OCI-LY1 (cell line): ENCODE results near the gene FOXK1.

Experiments
- H2AFZ ChIP-seq: fragments of 200-600 bp; sonication (generic), shearing (Covaris generic); 2 replicates; pipeline ENCODE4 v1.6.0; 2014; ENCODE audit warnings: antibody characterized with exemption, mild to moderate bottlenecking, low read length
- H3F3A ChIP-seq: fragments of 200-600 bp; sonication (generic), shearing (Covaris generic); 2 replicates; pipeline ENCODE4 v1.6.0; 2014; ENCODE audit warnings: mild to moderate bottlenecking, antibody characterized with exemption, low read length, moderate library complexity; ENCODE audit not compliant: insufficient read depth
- H3K27ac ChIP-seq: fragments of 200-600 bp; sonication (generic); 2 replicates; pipeline ENCODE4 v1.5.1; 2014; ENCODE audit warnings: low read length, mixed run types, mild to moderate bottlenecking, low read depth; ENCODE audit not compliant: poor library complexity, severe bottlenecking
- H3K27me3 ChIP-seq: fragments of 200-600 bp; sonication (generic); 2 replicates; pipeline ENCODE4 v1.6.0; 2014; ENCODE audit warnings: antibody characterized with exemption, mild to moderate bottlenecking, low read length, moderate library complexity; ENCODE audit not compliant: insufficient read depth
- H3K36me3 ChIP-seq: fragments of 200-600 bp; sonication (generic); 2 replicates; pipeline ENCODE4 v1.6.1; 2014; ENCODE audit warnings: mild to moderate bottlenecking, antibody characterized with exemption, low read length, moderate library complexity, mixed read lengths; ENCODE audit not compliant: insufficient read depth
- H3K4me1 ChIP-seq: fragments of 200-600 bp; sonication (generic); 2 replicates; pipeline ENCODE4 v1.5.1; 2014; ENCODE audit warnings: mild to moderate bottlenecking, low read length, moderate library complexity; ENCODE audit not compliant: insufficient read depth, severe bottlenecking
- H3K4me2 ChIP-seq: fragments of 200-600 bp; sonication (generic), shearing (Covaris generic); 2 replicates; pipeline ENCODE4 v1.6.1; 2014; ENCODE audit warnings: low read length
- H3K4me3 ChIP-seq: fragments of 200-600 bp; sonication (generic); 2 replicates; pipeline ENCODE4 v1.5.1; 2014; ENCODE audit warnings: low read length, low read depth, mild to moderate bottlenecking, mixed read lengths; ENCODE audit not compliant: poor library complexity, severe bottlenecking
- H3K79me2 ChIP-seq: fragments of 200-600 bp; shearing (Covaris generic); 2 replicates; pipeline ENCODE4 v1.6.1; 2016; ENCODE audit warnings: mixed run types, low read length, mixed read lengths; ENCODE audit not compliant: insufficient read depth
- H3K9ac ChIP-seq: fragments of 200-600 bp; sonication (generic), shearing (Covaris generic); 2 replicates; pipeline ENCODE4 v1.6.1; 2014; ENCODE audit warnings: mild to moderate bottlenecking, low read length, mixed read lengths
- H3K9me2 ChIP-seq: fragments of 200-600 bp; sonication (generic), shearing (Covaris generic); 2 replicates; pipeline ENCODE4 v1.6.1; 2014; ENCODE audit warnings: low read depth, mild to moderate bottlenecking, low read length, mixed read lengths
- H3K9me3 ChIP-seq: fragments of 200-600 bp; shearing (Covaris generic); 2 replicates; pipeline ENCODE4 v1.6.1; 2014; ENCODE audit warnings: low read length, mixed read lengths
- H4K20me1 ChIP-seq: fragments of 200-600 bp; sonication (generic), shearing (Covaris generic); 2 replicates; pipeline ENCODE4 v1.6.0; 2016; ENCODE audit warnings: mild to moderate bottlenecking, low read length; ENCODE audit not compliant: insufficient read depth
- EZH2 ChIP-seq: fragments of 200-600 bp; sonication (generic), shearing (Covaris generic); IDR thresholded peaks from 2 replicates; pipeline ENCODE4 v1.8.0; 2017; ENCODE audit warnings: borderline replicate concordance, mixed run types, mild to moderate bottlenecking, antibody characterized with exemption, low read length, moderate library complexity, mixed read lengths
- TF ChIP-seq, protein P1 (sequence below): fragments of 200-600 bp; sonication (generic), shearing (Covaris generic); IDR thresholded peaks from 2 replicates; pipeline ENCODE4 v1.5.1; 2017; ENCODE audit warnings: mild to moderate bottlenecking, antibody characterized with exemption, low read length, moderate library complexity, mixed read lengths

Gene FOXK1

DNA sequence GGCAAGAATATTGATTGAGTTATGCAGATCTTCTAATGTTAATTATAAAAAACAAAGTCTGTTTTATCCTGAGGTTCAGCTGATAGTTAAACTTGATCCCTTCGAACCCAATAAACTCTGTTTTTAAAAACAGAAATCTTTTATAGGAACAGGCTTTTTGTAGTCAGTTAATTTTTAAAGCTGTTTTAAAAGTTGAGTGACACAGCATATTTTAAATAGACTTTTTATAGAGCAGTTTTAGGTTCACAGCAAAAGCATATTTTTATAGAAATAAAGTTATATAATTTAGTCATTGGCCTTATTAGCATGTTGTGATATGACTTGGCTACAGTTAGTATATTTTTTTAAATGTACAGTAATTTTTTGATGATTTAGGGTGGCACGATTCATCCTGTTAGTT lies 11.1 kb downstream of the FOXK1 start:
- Histone ChIP-seq H3K27ac (no peak overlapping the region), H4K20me1 (no peaks in the 10 kb centered on the region), H3F3A (no peaks in the 10 kb centered on the region), H3K36me3 (peaks cover 9% of the 10 kb centered on the region; the same call in 1 of the 2 replicates), H3K9ac (no peak overlapping the region), H3K4me1 (peaks cover 30% of the 10 kb centered on the region), H2AFZ (no peak overlapping the region), H3K79me2 (peaks cover 77% of the 10 kb centered on the region), H3K27me3 (no peaks in the 10 kb centered on the region), H3K9me2 (no peaks in the 10 kb centered on the region), H3K4me3 (no peak overlapping the region), H3K9me3 (no peaks in the 10 kb centered on the region), H3K4me2 (no peak overlapping the region)
- TF ChIP-seq, protein P1, sequence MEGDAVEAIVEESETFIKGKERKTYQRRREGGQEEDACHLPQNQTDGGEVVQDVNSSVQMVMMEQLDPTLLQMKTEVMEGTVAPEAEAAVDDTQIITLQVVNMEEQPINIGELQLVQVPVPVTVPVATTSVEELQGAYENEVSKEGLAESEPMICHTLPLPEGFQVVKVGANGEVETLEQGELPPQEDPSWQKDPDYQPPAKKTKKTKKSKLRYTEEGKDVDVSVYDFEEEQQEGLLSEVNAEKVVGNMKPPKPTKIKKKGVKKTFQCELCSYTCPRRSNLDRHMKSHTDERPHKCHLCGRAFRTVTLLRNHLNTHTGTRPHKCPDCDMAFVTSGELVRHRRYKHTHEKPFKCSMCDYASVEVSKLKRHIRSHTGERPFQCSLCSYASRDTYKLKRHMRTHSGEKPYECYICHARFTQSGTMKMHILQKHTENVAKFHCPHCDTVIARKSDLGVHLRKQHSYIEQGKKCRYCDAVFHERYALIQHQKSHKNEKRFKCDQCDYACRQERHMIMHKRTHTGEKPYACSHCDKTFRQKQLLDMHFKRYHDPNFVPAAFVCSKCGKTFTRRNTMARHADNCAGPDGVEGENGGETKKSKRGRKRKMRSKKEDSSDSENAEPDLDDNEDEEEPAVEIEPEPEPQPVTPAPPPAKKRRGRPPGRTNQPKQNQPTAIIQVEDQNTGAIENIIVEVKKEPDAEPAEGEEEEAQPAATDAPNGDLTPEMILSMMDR, result no peak
- no peak for TF ChIP-seq EZH2

DNA sequence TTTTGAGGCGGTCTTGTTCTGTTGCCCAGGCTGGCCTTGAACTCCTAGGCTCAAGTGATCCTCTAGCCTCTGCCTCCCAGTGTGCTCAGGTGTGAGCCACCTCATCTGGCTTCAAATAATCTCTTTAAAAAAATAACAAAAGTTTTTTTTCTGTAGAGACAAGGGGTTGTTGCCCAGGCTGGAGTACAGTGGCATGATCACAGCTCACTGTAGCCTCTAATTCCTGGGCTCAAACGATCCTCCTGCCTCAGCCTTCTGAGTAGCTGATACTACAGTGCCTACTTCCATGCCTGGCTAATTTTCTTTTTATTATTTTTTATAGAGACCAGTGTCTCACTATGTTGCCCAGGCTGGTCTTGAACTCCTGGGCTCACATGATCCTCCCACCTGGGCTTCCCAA lies 11.7 kb downstream of the FOXK1 start:
- H3K79me2 ChIP-seq, result peaks cover 71% of the 10 kb centered on the region
- H3K9me3 ChIP-seq, result no peaks in the 10 kb centered on the region
- no peak overlapping the region for H3K4me3 ChIP-seq
- no peaks in the 10 kb centered on the region for H3K27me3 ChIP-seq
- H3K36me3 ChIP-seq, result peaks cover 9% of the 10 kb centered on the region; the same call in 1 of the 2 replicates
- no peak for TF ChIP-seq EZH2
- TF ChIP-seq, protein P1, result no peak
- no peaks in the 10 kb centered on the region for H3F3A ChIP-seq
- no peak overlapping the region for H3K9ac ChIP-seq
- no peaks in the 10 kb centered on the region for H4K20me1 ChIP-seq
- H3K4me1 ChIP-seq, result peaks cover 24% of the 10 kb centered on the region
- no peak overlapping the region for H2AFZ ChIP-seq
- no peak overlapping the region for H3K27ac ChIP-seq
- H3K4me2 ChIP-seq, result no peak overlapping the region
- H3K9me2 ChIP-seq, result no peaks in the 10 kb centered on the region

DNA sequence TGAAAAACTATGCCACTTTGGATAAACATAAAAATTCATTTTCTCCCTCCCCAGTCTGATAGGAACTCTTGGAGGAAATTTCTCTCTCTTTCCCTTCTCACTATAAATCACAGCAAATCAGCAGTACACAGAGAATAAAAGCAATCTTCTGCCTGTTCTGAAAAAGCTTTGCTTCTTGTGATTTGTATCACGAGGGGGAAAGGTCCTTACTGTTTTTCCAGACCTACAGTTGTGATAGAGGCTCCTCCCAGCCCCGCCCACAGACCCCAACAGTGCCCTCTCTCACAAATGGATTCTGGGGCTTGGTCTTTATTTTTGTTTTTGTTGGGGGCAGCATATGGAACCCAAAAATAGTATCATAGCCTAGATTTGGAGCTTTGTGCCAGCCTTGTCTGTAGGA lies 12.2 kb downstream of the FOXK1 start:
- Histone ChIP-seq H3K4me1 (peaks cover 24% of the 10 kb centered on the region), H3K9ac (no peak overlapping the region), H3K79me2 (peaks cover 70% of the 10 kb centered on the region), H2AFZ (no peak overlapping the region), H3F3A (no peaks in the 10 kb centered on the region), H3K4me2 (no peak overlapping the region), H3K9me3 (no peaks in the 10 kb centered on the region), H3K4me3 (no peak overlapping the region), H3K27ac (no peak overlapping the region), H4K20me1 (no peaks in the 10 kb centered on the region), H3K27me3 (no peaks in the 10 kb centered on the region), H3K9me2 (no peaks in the 10 kb centered on the region), H3K36me3 (peaks cover 9% of the 10 kb centered on the region; the same call in 1 of the 2 replicates)
- TF ChIP-seq, protein P1, result no peak
- no peak for TF ChIP-seq EZH2
